Activated CD4-positive, alpha-beta memory T cell treated with anti-CD3 and anti-CD28 coated beads for 36 hours (primary cell): Measurements from ENCODE around the gene PDZD8. TPM values are rescaled to one million over a fixed set of nuclear protein-coding genes. Genes with fewer than 3 reads are reported as not detected.

Source experiments
- CTCF ChIA-PET: fragments of 350-600 bp; sonication (Branson Sonifier 250); formaldehyde crosslinking; loops from one replicate; lab custom pipeline; 2021; ENCODE audit warnings: antibody characterized with exemption, inconsistent platforms; lab: Charles Lee
- POLR2A ChIA-PET: fragments of 350-600 bp; sonication (Branson Sonifier 250); formaldehyde crosslinking; loops from one replicate; lab custom pipeline; 2021; ENCODE audit warnings: antibody characterized with exemption; lab: Charles Lee
- DNase-seq: peaks from one replicate; pipeline ENCODE4 v3.0.0-alpha.2; 2020
- H3K27ac Mint-ChIP-seq: one replicate; pipeline ENCODE4 v1.8.0; 2021; ENCODE audit warnings: mixed read lengths
- H3K27me3 Mint-ChIP-seq: one replicate; pipeline ENCODE4 v1.8.0; 2021; ENCODE audit warnings: mixed read lengths
- H3K36me3 Mint-ChIP-seq: one replicate; pipeline ENCODE4 v1.8.0; 2021; ENCODE audit warnings: mixed read lengths
- H3K4me1 Mint-ChIP-seq: one replicate; pipeline ENCODE4 v1.8.0; 2021; ENCODE audit warnings: low read depth, mixed read lengths
- H3K4me3 Mint-ChIP-seq: one replicate; pipeline ENCODE4 v1.8.0; 2021; ENCODE audit warnings: mild to moderate bottlenecking, mixed read lengths
- H3K9me3 Mint-ChIP-seq: one replicate; pipeline ENCODE4 v1.8.0; 2021; ENCODE audit warnings: mixed read lengths
- intact Hi-C: fragments of 100-400 bp; cut with micrococcal nuclease; formaldehyde crosslinking; loops from one replicate; pipeline ENCODE4 v1.15.1; 2023
- total RNA-seq, 2 experiments: library from RNA; stranded (reverse); gene quantifications; one replicate each; pipeline ENCODE4 v1.2.3, GENCODE V29; 2021

Gene PDZD8
- total RNA-seq, 2 experiments from 2014 or later, result 14.3 to 16.2 TPM

DNA sequence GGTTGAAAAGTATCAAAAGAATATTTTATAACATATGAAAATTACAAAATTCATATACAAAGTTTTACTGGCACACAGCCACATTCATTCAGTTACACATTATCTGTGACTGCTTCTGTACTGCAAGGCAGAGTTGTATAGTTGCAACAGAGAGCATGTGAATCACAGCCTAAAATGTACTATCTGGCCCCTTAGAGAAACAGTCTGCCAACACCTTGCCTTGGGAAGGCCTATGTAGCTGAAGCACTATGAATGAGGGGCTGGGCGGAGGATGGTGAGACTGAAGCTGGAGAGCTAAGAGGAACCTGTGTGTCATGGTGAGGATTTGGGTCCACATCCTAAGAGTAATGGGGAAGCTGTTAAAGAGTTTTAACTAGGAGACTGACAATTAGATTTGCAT, 35.7 kb downstream of the PDZD8 start:
- CTCF ChIA-PET, result interaction anchor here (0.7 to 1.4 kb wide), 2 partner anchors 123 kb away, joined by 3 to 4 read pairs; no protein-coding TSS in a partner anchor
- POLR2A ChIA-PET, result no interaction called here

DNA sequence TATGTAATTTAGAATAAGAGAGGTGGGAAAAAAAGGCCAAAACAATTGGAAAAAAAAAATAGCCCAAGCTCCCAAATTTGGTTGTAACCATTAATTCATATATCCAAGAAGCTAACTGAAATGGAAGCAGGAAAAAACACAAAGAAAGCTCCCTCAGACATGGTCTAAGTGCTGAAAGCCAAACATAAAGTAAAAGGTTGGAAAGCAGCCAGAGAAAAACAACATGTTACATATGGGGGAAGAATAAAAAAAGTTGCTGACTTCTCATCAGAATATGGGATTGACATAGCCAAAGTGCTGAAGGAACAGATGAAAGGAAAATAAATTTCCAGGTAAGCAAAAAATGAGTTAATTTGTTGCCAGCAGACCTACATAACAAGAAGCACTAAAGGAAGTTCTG, 40.3 kb downstream of the PDZD8 start:
- H3K9me3 Mint-ChIP-seq, result peaks cover 10% of the 10 kb centered on the region
- POLR2A ChIA-PET, result no interaction called here
- no peaks in the 10 kb centered on the region for H3K27me3 Mint-ChIP-seq
- H3K4me3 Mint-ChIP-seq, result no peak overlapping the region
- peaks cover 40% of the 10 kb centered on the region for H3K36me3 Mint-ChIP-seq
- no peak for DNase-seq
- intact Hi-C loops, result no loop called here
- H3K4me1 Mint-ChIP-seq, result peaks cover 5% of the 10 kb centered on the region
- no peak overlapping the region for H3K27ac Mint-ChIP-seq
- CTCF ChIA-PET, result interaction anchor here (0.9 kb wide), 1 partner anchor 15 kb away, joined by 3 read pairs; no protein-coding TSS in a partner anchor

More for the DNA sequence above, 35.7 kb downstream of the PDZD8 start:
- H3K9me3 Mint-ChIP-seq, result peaks cover 10% of the 10 kb centered on the region
- intact Hi-C loops, result no loop called here
- no peak overlapping the region for H3K27ac Mint-ChIP-seq
- no peaks in the 10 kb centered on the region for H3K27me3 Mint-ChIP-seq
- no peak for DNase-seq
- H3K4me3 Mint-ChIP-seq, result no peak overlapping the region
- H3K36me3 Mint-ChIP-seq, result peaks cover 36% of the 10 kb centered on the region
- H3K4me1 Mint-ChIP-seq, result peaks cover 13% of the 10 kb centered on the region

DNA sequence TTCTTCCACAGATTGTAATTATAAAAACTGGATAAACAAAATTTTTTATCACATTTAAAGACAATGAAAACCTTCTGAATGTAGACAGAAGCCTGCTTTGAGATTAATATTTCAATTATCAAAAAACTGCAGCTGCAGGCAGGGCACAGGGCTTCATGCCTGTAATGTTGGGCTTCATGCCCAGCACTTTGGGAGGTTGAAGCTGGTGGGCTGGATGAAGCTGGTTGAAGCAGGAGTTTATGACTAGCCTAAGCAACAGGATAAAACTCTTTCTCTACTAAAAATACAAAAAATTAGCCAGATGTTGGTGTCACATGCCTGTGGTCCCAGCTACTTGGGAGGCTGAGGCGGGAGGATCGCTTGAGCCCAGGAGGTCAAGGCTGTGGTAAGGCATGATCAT, 41.2 kb downstream of the PDZD8 start:
- POLR2A ChIA-PET, result no interaction called here
- no peak for DNase-seq
- H3K4me3 Mint-ChIP-seq, result no peak overlapping the region
- H3K27ac Mint-ChIP-seq, result no peak overlapping the region
- intact Hi-C loops, result no loop called here
- H3K4me1 Mint-ChIP-seq, result peaks cover 5% of the 10 kb centered on the region
- CTCF ChIA-PET, result interaction anchor here (0.9 to 2.0 kb wide), 2 partner anchors 14 to 117 kb away, joined by 3 to 6 read pairs; no protein-coding TSS in a partner anchor
- no peaks in the 10 kb centered on the region for H3K27me3 Mint-ChIP-seq
- H3K36me3 Mint-ChIP-seq, result peaks cover 35% of the 10 kb centered on the region
- peaks cover 10% of the 10 kb centered on the region for H3K9me3 Mint-ChIP-seq

DNA sequence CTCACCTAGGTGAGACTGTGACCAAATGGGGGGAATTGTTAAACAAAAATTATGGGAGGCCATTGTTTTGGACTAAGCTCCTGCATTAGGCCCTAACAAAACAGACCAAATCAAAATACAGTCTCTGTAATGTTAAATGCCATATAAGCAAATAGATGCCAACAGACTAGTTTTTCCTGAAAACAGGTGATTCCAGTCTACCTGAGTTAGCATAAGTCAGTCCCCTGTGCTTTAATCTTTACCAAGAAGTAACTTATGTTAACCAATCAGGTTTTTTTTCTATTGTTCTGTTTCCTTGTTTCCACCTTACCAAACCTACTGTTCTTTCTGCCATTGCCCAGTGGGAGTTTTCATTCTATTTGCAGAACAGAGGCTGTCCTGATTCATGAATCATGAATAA, 48.0 kb downstream of the PDZD8 start:
- no peak overlapping the region for H3K4me3 Mint-ChIP-seq
- H3K36me3 Mint-ChIP-seq, result peaks cover 17% of the 10 kb centered on the region
- intact Hi-C loops, result no loop called here
- no peaks in the 10 kb centered on the region for H3K9me3 Mint-ChIP-seq
- DNase-seq, result no peak
- H3K27ac Mint-ChIP-seq, result no peak overlapping the region
- CTCF ChIA-PET, result interaction anchor here (0.9 to 2.4 kb wide), 3 partner anchors 8 to 111 kb away, joined by 3 to 13 read pairs (median 6); no protein-coding TSS in a partner anchor
- POLR2A ChIA-PET, result no interaction called here
- peaks cover 5% of the 10 kb centered on the region for H3K4me1 Mint-ChIP-seq
- no peaks in the 10 kb centered on the region for H3K27me3 Mint-ChIP-seq

DNA sequence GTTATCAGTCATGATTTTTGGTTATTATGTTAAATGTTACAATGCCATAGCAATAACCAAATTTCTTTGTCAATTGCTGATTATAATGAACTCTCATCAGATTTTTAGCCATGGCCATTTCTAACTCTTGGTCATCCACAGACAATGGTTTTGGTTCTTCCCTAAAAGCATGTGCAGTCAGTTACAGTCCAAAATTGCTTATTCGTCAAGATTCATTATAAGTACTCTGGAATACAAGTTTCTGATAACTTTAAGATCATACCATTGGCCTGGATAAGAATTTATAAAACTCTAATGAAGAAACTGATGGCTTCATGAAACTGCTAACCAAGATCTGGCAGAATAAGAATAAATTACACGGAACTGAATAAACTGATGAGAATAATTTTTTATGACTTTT, 50.9 kb downstream of the PDZD8 start:
- Mint-ChIP-seq H3K4me3 (no peak overlapping the region), H3K9me3 (no peaks in the 10 kb centered on the region), H3K27ac (no peak overlapping the region), H3K36me3 (peaks cover 12% of the 10 kb centered on the region), H3K4me1 (no peaks in the 10 kb centered on the region), H3K27me3 (no peaks in the 10 kb centered on the region)
- ChIA-PET CTCF (no interaction called here), POLR2A (no interaction called here)
- DNase-seq, result no peak
- intact Hi-C loops, result no loop called here

DNA sequence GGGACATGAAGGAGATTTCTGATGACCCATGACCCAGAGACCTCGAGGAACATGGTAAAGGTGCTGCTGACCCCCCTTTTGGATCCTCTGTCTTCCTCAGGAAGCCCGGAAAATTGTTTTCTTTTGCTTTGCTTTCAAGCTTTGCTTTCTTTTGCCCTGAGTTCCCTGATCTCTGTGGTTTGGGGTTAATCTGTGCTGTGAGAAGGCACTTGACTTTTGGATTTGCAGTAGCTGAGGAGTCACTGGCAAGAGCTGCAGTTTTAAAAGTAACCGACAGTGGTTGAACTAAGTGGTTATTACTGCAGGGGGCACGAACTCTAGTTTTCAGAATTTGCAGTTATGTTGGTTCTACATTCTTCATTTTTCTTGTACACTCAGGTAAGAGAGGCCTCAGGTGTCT, 53.0 kb downstream of the PDZD8 start:
- no peak for DNase-seq
- Mint-ChIP-seq H3K4me3 (no peak overlapping the region), H3K36me3 (peaks cover 12% of the 10 kb centered on the region), H3K27me3 (no peaks in the 10 kb centered on the region), H3K9me3 (no peaks in the 10 kb centered on the region), H3K4me1 (no peaks in the 10 kb centered on the region), H3K27ac (no peak overlapping the region)
- intact Hi-C loops, result no loop called here
- POLR2A ChIA-PET, result no interaction called here
- CTCF ChIA-PET, result interaction anchor here (0.6 to 2.7 kb wide), 2 partner anchors 50 to 105 kb away, joined by 4 to 15 read pairs; no protein-coding TSS in a partner anchor

DNA sequence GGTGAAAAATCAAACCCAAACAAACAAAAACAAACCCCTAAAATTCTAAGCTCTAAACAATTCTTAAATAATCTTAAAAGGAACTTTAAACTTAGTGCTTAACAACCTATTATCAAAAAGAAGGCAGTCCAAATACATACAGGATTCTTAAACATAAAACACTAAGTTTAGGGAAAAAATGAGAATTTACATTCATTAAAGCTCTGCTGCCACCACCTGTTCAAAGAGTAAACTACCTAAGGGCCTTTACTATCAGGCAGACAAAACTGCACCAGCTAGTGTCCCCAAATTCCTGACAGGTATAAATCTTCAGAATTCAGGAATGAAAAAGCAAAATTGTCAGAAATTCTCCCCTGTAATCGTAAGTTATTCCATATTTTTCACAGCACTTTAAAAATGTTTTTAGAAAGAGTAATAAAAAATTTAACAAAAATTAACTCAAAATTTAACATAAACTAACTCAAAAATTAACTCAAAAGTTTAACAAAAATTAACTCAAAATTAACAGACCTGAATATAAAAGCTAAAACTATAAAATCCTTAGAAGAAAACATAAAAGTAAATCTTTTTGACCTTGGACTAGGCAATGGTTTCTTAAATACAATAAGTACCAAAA, 55.1 kb downstream of the PDZD8 start:
- Mint-ChIP-seq H3K27ac (no peak overlapping the region), H3K36me3 (peaks cover 5% of the 10 kb centered on the region), H3K27me3 (no peaks in the 10 kb centered on the region), H3K4me3 (no peak overlapping the region), H3K9me3 (no peaks in the 10 kb centered on the region), H3K4me1 (no peaks in the 10 kb centered on the region)
- DNase-seq, result no peak
- intact Hi-C loops, result loop anchor here (1.0 kb wide), 1 partner anchor 103 kb away; no protein-coding TSS in a partner anchor
- POLR2A ChIA-PET, result no interaction called here
- CTCF ChIA-PET, result interaction anchor here (0.7 to 5.6 kb wide), 15 partner anchors 8 to 984 kb away, joined by 3 to 135 read pairs (median 4); no protein-coding TSS in a partner anchor

DNA sequence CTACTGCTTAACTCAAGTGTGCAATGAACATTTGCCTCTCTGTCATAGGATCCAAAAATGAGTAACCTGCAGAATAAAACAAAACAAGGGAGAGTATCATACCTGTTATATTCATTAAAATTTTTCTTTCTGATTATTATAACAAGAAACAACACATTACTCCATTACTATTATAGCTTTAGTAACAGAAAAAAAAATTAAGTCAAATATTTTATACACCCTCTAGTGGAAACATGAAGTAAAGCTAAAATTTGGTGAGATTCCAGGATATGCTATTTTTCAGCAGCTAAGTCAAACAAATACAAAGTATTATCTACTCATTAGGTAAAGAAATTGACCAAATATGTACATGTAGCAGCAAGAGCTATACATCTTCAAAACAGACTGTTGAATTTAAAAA, 56.3 kb downstream of the PDZD8 start:
- Mint-ChIP-seq H3K27me3 (no peaks in the 10 kb centered on the region), H3K9me3 (no peaks in the 10 kb centered on the region), H3K4me1 (no peaks in the 10 kb centered on the region), H3K36me3 (peaks cover 12% of the 10 kb centered on the region), H3K27ac (no peak overlapping the region), H3K4me3 (no peak overlapping the region)
- DNase-seq, result no peak
- CTCF ChIA-PET, result interaction anchor here (0.6 to 5.6 kb wide), 10 partner anchors 10 to 953 kb away, joined by 3 to 135 read pairs (median 3); no protein-coding TSS in a partner anchor
- POLR2A ChIA-PET, result no interaction called here
- intact Hi-C loops, result no loop called here

DNA sequence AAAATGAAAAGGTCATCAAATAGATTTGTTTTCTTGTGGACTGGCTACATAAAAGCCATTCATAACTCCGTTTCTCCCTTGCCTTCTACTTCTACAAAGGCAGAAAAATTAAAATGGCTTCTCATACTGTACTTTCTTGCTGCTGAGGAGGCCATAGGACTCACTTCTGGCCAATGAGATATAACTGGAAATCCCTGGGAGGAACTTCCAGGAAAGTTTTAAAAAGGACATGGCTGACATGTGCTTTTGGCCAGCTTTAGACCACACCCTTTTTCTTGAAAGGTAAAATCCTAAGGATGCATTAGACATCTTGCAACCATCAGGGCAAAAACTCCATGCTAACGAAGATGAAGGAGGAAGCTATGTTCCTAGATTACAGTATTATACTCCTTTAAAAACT, 58.5 kb downstream of the PDZD8 start:
- Mint-ChIP-seq H3K36me3 (peaks cover 25% of the 10 kb centered on the region), H3K27me3 (no peaks in the 10 kb centered on the region), H3K4me3 (no peak overlapping the region), H3K4me1 (peaks cover 6% of the 10 kb centered on the region), H3K27ac (no peak overlapping the region), H3K9me3 (no peaks in the 10 kb centered on the region)
- intact Hi-C loops, result no loop called here
- ChIA-PET CTCF (interaction anchor here (5.6 kb wide), 1 partner anchor 99 kb away, joined by 135 read pairs; no protein-coding TSS in a partner anchor), POLR2A (no interaction called here)
- no peak for DNase-seq

DNA sequence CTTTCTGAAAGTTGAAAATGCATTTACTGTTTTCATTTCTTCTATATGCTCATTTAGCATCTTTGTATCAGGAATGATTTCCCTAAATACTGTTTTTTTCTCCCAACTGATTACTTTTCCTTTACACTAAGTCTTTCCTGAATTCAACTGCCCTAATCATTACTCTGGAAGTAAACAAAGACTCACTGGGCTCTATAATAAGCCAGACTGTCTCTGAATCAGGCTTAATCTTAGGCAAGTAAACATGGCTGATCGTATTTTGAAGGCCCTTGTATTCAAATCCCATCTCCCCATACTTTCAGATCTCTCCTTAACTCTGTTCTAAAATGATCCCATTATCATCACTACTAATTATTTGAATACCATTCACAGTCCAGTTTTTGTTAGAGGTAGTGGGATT, 61.6 kb downstream of the PDZD8 start:
- H3K27me3 Mint-ChIP-seq, result no peaks in the 10 kb centered on the region
- no peak overlapping the region for H3K4me3 Mint-ChIP-seq
- intact Hi-C loops, result no loop called here
- peaks cover 13% of the 10 kb centered on the region for H3K4me1 Mint-ChIP-seq
- POLR2A ChIA-PET, result no interaction called here
- CTCF ChIA-PET, result interaction anchor here (2.6 kb wide), 1 partner anchor 97 kb away, joined by 7 read pairs; no protein-coding TSS in a partner anchor
- no peak for DNase-seq
- H3K27ac Mint-ChIP-seq, result no peak overlapping the region
- H3K36me3 Mint-ChIP-seq, result peaks cover 28% of the 10 kb centered on the region
- no peaks in the 10 kb centered on the region for H3K9me3 Mint-ChIP-seq

DNA sequence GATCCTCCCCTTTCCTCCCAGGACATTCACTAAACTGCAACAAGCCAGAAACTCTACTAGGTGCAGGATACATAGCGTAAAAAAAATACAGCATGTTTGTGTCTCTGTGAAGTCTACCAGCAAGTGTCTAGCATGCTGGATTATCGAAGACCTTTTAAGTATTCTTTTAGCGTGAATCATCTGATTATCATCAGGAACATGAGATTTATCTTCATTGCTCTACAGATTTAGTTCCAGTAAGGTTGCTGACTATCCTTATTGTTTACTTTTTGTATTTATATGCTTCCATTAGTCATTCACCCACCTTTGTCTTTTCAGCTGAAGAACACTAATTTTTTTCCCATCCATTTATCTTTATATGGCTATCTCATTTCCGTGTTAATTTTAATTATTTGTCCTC, 62.8 kb downstream of the PDZD8 start:
- Mint-ChIP-seq H3K27ac (no peak overlapping the region), H3K27me3 (no peaks in the 10 kb centered on the region), H3K9me3 (no peaks in the 10 kb centered on the region), H3K36me3 (peaks cover 28% of the 10 kb centered on the region), H3K4me3 (no peak overlapping the region), H3K4me1 (peaks cover 13% of the 10 kb centered on the region)
- intact Hi-C loops, result no loop called here
- DNase-seq, result no peak
- ChIA-PET POLR2A (no interaction called here), CTCF (interaction anchor here (2.6 kb wide), 1 partner anchor 96 kb away, joined by 7 read pairs; no protein-coding TSS in a partner anchor)

DNA sequence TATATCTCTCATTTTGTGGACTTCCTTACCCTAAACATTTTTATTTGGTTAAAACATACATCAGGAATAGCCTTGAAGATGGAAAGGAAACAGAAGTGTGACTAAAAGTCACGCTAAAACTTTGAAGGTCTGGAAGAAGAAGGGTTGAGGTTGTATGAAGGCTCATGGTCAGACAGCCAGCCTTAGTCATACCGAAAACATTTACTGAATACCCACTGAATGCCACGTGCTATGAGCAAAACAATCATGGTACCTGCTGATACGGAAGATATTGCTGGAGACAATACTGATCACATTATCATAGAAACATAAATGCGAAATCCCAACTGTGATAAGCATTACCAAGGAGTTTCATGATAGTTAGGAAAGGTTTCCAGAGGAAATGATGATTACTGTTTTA, 64.0 kb downstream of the PDZD8 start:
- Mint-ChIP-seq H3K9me3 (no peaks in the 10 kb centered on the region), H3K4me1 (peaks cover 13% of the 10 kb centered on the region), H3K27ac (no peak overlapping the region), H3K27me3 (no peaks in the 10 kb centered on the region), H3K4me3 (no peak overlapping the region), H3K36me3 (peaks cover 25% of the 10 kb centered on the region)
- ChIA-PET CTCF (interaction anchor here (2.6 kb wide), 1 partner anchor 95 kb away, joined by 7 read pairs; no protein-coding TSS in a partner anchor), POLR2A (no interaction called here)
- DNase-seq, result no peak
- intact Hi-C loops, result no loop called here
